Karpas-422 (cell line): ENCODE measurements around the gene TRPC4AP. TPM values are rescaled to one million over a fixed set of nuclear protein-coding genes. Genes with fewer than 3 reads are reported as not detected.
A peak's percentile ranks its signal among the peaks of the same experiment; 100 is the strongest.

Experiments used
- DNase-seq: peaks from one replicate; pipeline ENCODE4 v3.0.0-alpha.2; 2015
- H2AFZ ChIP-seq: fragments of 200-600 bp; sonication (generic); 2 replicates; pipeline ENCODE4 v1.6.1; 2014; ENCODE audit warnings: antibody characterized with exemption, low read length, mixed read lengths
- H3K27ac ChIP-seq: fragments of 200-600 bp; sonication (generic); 2 replicates; pipeline ENCODE4 v1.5.1; 2014; ENCODE audit warnings: mild to moderate bottlenecking, low read length, moderate library complexity
- H3K27me3 ChIP-seq: fragments of 200-600 bp; sonication (generic); 2 replicates; pipeline ENCODE4 v1.6.1; 2014; ENCODE audit warnings: low read length, mixed read lengths
- H3K36me3 ChIP-seq: fragments of 200-600 bp; sonication (generic); 2 replicates; pipeline ENCODE4 v1.6.1; 2014; ENCODE audit warnings: low read length, mixed read lengths; ENCODE audit not compliant: insufficient read depth
- H3K4me1 ChIP-seq: fragments of 200-600 bp; sonication (generic); 2 replicates; pipeline ENCODE4 v1.6.1; 2014; ENCODE audit warnings: mild to moderate bottlenecking, low read length, mixed read lengths
- H3K4me2 ChIP-seq: fragments of 200-600 bp; sonication (generic); 2 replicates; pipeline ENCODE4 v1.6.1; 2014; ENCODE audit warnings: low read length, low read depth, mild to moderate bottlenecking; ENCODE audit not compliant: poor library complexity, severe bottlenecking
- H3K4me3 ChIP-seq: fragments of 200-600 bp; sonication (generic); 2 replicates; pipeline ENCODE4 v1.5.1; 2014; ENCODE audit warnings: mild to moderate bottlenecking, antibody characterized with exemption, low read length, mixed read lengths
- H3K79me2 ChIP-seq: fragments of 200-600 bp; sonication (generic); 2 replicates; pipeline ENCODE4 v1.6.1; 2014; ENCODE audit warnings: mild to moderate bottlenecking, low read length, mixed read lengths
- H3K9ac ChIP-seq: fragments of 200-600 bp; sonication (generic); 2 replicates; pipeline ENCODE4 v1.6.0; 2014; ENCODE audit warnings: low read length
- H3K9me2 ChIP-seq: fragments of 200-600 bp; sonication (generic), shearing (Covaris generic); replicated peaks from 2 replicates; pipeline ENCODE4 v1.6.0; 2014; ENCODE audit warnings: mild to moderate bottlenecking, low read length, moderate library complexity; ENCODE audit not compliant: insufficient read depth
- H3K9me3 ChIP-seq: fragments of 300-700, 200-600 bp; sonication (generic); 2 replicates; pipeline ENCODE4 v1.6.1; 2014; ENCODE audit warnings: low read length, mixed read lengths
- H4K20me1 ChIP-seq: fragments of 200-600 bp; sonication (generic); 2 replicates; pipeline ENCODE4 v1.6.1; 2014; ENCODE audit warnings: mild to moderate bottlenecking, antibody characterized with exemption, low read length, low read depth; ENCODE audit not compliant: insufficient read depth
- total RNA-seq: library from RNA; depleted of rRNA; stranded (reverse); fragments of >200 nt; shearing (Covaris generic); gene quantifications from 2 replicates; pipeline ENCODE4 v1.2.3, GENCODE V29; 2014; ENCODE audit warnings: low replicate concordance

The TRPC4AP gene
- total RNA-seq, 1 experiment from 2014 or later: 30.3 TPM

DNA sequence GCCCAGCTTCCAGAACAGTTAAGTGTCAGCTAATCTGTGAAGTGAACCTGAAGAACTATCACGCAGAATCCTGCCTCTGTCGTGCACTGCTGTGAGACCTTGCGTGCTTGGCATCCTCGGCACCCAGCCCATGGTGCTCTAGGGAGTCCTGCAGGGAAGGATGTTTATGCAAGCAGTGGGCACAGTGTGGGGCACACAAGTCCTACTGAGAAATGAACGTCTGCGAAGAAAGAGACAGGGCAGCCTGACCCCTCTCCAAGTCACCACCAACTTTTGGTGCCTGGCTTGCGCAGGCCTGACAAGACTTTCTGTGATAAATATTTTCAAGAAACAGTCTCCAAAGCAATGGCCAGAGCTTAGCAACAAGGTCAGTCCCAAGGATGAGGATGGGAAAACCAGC is 69.0 kb downstream of the TRPC4AP start:
- DNase-seq: no peak
- Histone ChIP-seq H3K79me2 (peaks cover 8% of the 10 kb centered on the region; the same call in 1 of the 2 replicates), H3K9me3 (no peaks in the 10 kb centered on the region), H4K20me1 (no peaks in the 10 kb centered on the region), H3K4me2 (no peak overlapping the region), H3K4me1 (peaks cover 43% of the 10 kb centered on the region), H3K27ac (no peak overlapping the region), H2AFZ (no peak overlapping the region), H3K36me3 (no peaks in the 10 kb centered on the region), H3K9ac (no peak overlapping the region), H3K9me2 (no peaks in the 10 kb centered on the region), H3K4me3 (no peak overlapping the region), H3K27me3 (no peaks in the 10 kb centered on the region)

DNA sequence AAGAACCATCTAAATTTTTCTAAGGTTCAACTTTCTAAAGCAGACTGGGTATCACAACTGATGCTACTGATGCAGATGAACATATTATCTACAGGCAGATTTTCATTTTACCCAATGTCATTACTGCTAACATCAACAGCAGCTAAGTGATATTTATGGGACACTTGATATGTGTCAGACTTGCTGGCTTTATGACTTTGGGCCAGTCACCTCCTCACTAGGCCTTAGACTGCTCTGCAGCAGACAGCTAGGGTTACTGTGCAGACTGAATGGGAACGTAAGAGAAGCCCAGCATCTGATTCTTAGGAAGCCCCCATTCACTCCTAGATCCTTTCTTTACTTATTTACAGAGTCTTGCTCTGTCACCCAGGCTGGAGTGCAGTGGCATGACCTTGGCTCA is 70.8 kb downstream of the TRPC4AP start:
- no peaks in the 10 kb centered on the region for H3K9me3 ChIP-seq
- H3K9me2 ChIP-seq: no peaks in the 10 kb centered on the region
- peaks cover 36% of the 10 kb centered on the region for H3K4me1 ChIP-seq
- H4K20me1 ChIP-seq: no peaks in the 10 kb centered on the region
- H3K27ac ChIP-seq: no peak overlapping the region
- H3K9ac ChIP-seq: no peak overlapping the region
- no peak overlapping the region for H3K4me2 ChIP-seq
- H3K79me2 ChIP-seq: peaks cover 11% of the 10 kb centered on the region; the same call in 1 of the 2 replicates
- DNase-seq: no peak
- H3K27me3 ChIP-seq: no peaks in the 10 kb centered on the region
- no peaks in the 10 kb centered on the region; the same call in 1 of the 2 replicates for H3K36me3 ChIP-seq
- H2AFZ ChIP-seq: no peak overlapping the region
- H3K4me3 ChIP-seq: no peak overlapping the region

- Histone ChIP-seq H4K20me1 (no peaks in the 10 kb centered on the region), H3K79me2 (peaks cover 8% of the 10 kb centered on the region; the same call in 1 of the 2 replicates), H3K4me1 (peaks cover 36% of the 10 kb centered on the region), H3K36me3 (peaks cover 2% of the 10 kb centered on the region; the same call in 1 of the 2 replicates), H2AFZ (no peak overlapping the region), H3K4me2 (no peak overlapping the region), H3K27ac (no peak overlapping the region), H3K9me2 (no peaks in the 10 kb centered on the region), H3K27me3 (no peaks in the 10 kb centered on the region), H3K9me3 (no peaks in the 10 kb centered on the region), H3K9ac (no peak overlapping the region), H3K4me3 (no peak overlapping the region)
- DNase-seq: no peak
Observed at GRCh38 chr20:35021063-35021462, 71.5 kb downstream of the TRPC4AP start.

DNA sequence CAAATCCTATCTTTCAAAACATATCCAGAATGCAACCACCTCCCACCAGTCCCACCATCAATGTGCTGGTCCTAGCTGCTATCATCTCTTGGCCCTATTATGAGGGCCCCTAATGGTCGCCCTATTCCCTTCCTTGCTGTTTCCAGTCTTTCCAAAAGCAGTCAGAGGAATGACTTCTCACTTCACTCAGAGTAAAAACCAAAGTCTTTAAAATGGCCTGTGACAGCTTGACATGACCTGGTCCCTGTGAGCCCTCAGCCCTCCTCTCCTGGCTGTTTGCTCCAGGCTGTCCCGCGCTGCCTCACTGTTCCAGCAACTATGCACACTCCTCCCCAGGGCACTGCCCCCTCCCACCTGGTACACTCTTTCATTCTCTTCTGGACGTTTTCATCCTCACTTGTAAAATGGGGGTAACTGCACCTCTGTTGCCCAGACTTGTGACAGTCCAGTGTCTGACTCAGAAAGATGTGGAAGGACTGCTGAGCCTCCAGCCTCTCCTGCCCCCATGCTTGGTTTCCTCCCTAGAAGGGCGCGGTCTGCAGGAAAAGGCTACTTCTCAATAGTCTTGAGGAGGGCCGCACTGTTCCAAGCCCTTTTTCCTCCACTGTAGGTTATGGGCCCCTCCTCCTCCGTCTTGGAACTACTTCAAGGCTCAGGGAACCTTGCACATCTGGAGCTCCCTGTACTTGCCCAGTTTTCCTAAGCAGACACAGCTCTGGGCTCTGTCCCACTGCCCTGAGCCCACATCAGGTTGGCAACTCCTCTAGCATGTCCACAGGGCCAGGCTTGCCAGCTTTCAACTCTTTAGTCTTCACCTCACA is 72.3 kb downstream of the TRPC4AP start:
- no peak for DNase-seq
- Histone ChIP-seq H3K9ac (no peak overlapping the region), H3K4me1 (peaks cover 36% of the 10 kb centered on the region), H3K9me3 (no peaks in the 10 kb centered on the region), H3K4me2 (no peak overlapping the region), H3K27me3 (no peaks in the 10 kb centered on the region), H4K20me1 (no peaks in the 10 kb centered on the region), H3K9me2 (no peaks in the 10 kb centered on the region), H3K4me3 (no peak overlapping the region), H3K27ac (no peak overlapping the region), H3K79me2 (peaks cover 8% of the 10 kb centered on the region; the same call in 1 of the 2 replicates), H3K36me3 (peaks cover 9% of the 10 kb centered on the region; the same call in 1 of the 2 replicates), H2AFZ (no peak overlapping the region)

DNA sequence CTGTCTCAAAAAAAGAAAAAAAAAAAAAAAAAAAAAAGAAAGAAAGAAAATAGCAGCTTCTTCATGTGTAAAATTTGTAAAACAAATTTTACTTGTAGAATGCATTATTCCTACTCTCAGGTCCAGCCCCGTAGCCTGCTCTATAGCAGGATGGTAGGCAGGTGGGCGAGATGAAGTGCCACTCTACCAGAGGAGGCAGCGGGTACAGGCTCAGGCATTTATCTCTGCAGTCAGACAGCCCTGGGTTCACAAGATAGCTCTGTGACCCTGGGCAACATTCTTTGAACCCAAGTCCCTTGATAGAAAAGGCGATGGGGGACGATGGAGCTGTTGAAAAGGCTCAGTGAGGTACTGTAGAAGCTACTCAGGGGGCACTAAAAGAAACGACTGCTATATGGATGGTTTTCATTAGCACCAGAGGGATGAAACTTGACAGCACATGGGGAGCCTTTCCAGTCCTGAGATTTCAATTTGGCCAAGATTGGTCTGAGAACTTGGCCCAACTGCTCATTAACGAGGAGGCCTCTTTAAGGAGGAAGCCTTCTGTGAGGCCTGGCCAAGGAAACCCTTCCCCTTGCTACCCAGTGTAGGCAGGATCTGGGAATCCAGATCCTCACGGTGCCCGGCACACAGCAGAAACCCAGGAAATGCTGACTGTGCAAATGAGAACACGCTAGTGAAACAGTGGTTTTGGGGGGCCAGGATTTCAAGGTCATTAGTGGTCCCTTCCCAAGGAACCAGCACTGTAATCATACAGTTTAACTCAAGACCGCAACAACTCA is 73.8 kb downstream of the TRPC4AP start:
- no peaks in the 10 kb centered on the region for H3K9me2 ChIP-seq
- no peak overlapping the region for H3K4me3 ChIP-seq
- H3K9me3 ChIP-seq: no peaks in the 10 kb centered on the region
- no peak overlapping the region for H3K27ac ChIP-seq
- peaks cover 5% of the 10 kb centered on the region; the same call in 1 of the 2 replicates for H3K79me2 ChIP-seq
- H2AFZ ChIP-seq: no peak overlapping the region
- DNase-seq: no peak
- no peaks in the 10 kb centered on the region for H4K20me1 ChIP-seq
- peaks cover 9% of the 10 kb centered on the region; the same call in 1 of the 2 replicates for H3K36me3 ChIP-seq
- H3K4me2 ChIP-seq: no peak overlapping the region
- H3K4me1 ChIP-seq: peaks cover 47% of the 10 kb centered on the region
- no peaks in the 10 kb centered on the region for H3K27me3 ChIP-seq
- no peak overlapping the region for H3K9ac ChIP-seq

DNA sequence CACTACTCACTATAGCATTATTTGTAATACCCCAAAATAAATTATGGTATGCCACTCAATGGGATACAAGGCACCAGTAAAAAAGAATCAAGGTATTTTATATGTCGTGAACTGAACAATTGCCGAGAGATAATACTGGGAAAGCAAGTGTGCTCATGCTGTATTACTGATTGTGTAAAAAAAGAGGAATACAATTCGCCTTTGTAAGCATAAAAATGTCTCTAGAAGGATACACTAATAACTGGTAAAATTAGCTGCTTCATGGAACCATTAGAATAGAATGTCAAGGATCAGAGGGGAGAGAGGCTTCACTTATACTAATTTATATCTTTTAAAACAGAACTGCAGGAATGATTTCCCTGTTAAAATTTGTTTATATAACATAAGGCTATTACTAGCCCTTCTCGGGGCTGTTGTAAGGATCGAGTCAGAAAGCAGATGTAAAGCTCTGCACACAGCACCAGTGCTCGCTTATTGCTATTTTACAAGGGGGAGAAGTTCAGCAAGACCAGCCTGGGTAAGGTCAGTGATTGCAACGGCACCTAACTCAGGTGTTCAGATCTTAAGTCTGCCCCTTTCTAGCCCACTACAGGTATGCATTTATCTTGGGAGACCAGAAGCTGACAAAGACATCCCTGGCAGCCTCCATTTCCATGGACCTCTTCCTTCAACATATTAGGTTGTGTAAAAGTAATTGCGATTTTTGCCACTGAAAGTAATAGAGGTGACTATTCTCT is 75.3 kb downstream of the TRPC4AP start:
- Histone ChIP-seq H3K4me1 (peaks cover 51% of the 10 kb centered on the region), H3K4me2 (no peak overlapping the region), H4K20me1 (no peaks in the 10 kb centered on the region), H3K4me3 (no peak overlapping the region), H3K9me2 (no peaks in the 10 kb centered on the region), H2AFZ (no peak overlapping the region), H3K27me3 (no peaks in the 10 kb centered on the region), H3K9me3 (no peaks in the 10 kb centered on the region), H3K36me3 (peaks cover 9% of the 10 kb centered on the region; the same call in 1 of the 2 replicates), H3K79me2 (peaks cover 6% of the 10 kb centered on the region; the same call in 1 of the 2 replicates), H3K27ac (no peak overlapping the region; the same call in 1 of the 2 replicates), H3K9ac (no peak overlapping the region)
- no peak for DNase-seq

GRCh38 chr20:35015863-35016193 is 76.8 kb downstream of the TRPC4AP start:
- Histone ChIP-seq H3K36me3 (peaks cover 9% of the 10 kb centered on the region; the same call in 1 of the 2 replicates), H3K9ac (peak overlapping the region; percentile 26; the same call in 1 of the 2 replicates)

More at GRCh38 chr20:35015863-35016193, 76.8 kb downstream of the TRPC4AP start:
- Histone ChIP-seq H3K9me3 (no peaks in the 10 kb centered on the region), H3K4me1 (peaks cover 51% of the 10 kb centered on the region), H3K27ac (peak overlapping the region; percentile 96), H3K4me3 (no peak overlapping the region; the same call in 1 of the 2 replicates), H4K20me1 (no peaks in the 10 kb centered on the region), H3K4me2 (peak overlapping the region; percentile 67), H3K9me2 (no peaks in the 10 kb centered on the region), H3K79me2 (peaks cover 6% of the 10 kb centered on the region; the same call in 1 of the 2 replicates), H3K27me3 (no peaks in the 10 kb centered on the region), H2AFZ (no peak overlapping the region)
- no peak for DNase-seq
